ENCODE results near the gene WNT7B.

GRCh38 chr22:45908961-45909360 is 68.0 kb downstream of the WNT7B start:
- TF ChIP-seq POLR2AphosphoS5 (IDR thresholded peaks at IDR 0.05; ENCODE audit: borderline replicate concordance, low read depth, low read length), result no peak
- no peak for TF ChIP-seq EZH2 (IDR thresholded peaks at IDR 0.05)
